Osteoblast (primary cell): ENCODE data around the gene MCCC1. TPM values are rescaled to one million over a fixed set of nuclear protein-coding genes. Genes with fewer than 3 reads are reported as not detected.

Source experiments
- DNase-seq: peaks from one replicate; pipeline ENCODE4 v3.0.0; 2011; ENCODE audit warnings: low spot score, mixed read lengths; ENCODE audit not compliant: insufficient read length; ENCODE audit errors: missing footprints
- H2AFZ ChIP-seq: 2 replicates; pipeline ENCODE4 v1.6.0; 2011; ENCODE audit warnings: mild to moderate bottlenecking, low read length
- H3K27ac ChIP-seq: 2 replicates; pipeline ENCODE4 v1.5.1; 2011; ENCODE audit warnings: mild to moderate bottlenecking, low read depth, low read length, moderate library complexity
- H3K27me3 ChIP-seq: 2 replicates; pipeline ENCODE4 v1.6.0; 2012; ENCODE audit warnings: mild to moderate bottlenecking, control low read depth, inconsistent platforms, low read length, moderate library complexity; ENCODE audit not compliant: insufficient read depth
- H3K36me3 ChIP-seq: 2 replicates; pipeline ENCODE4 v1.5.1; 2011; ENCODE audit warnings: mild to moderate bottlenecking, low read length, control low read depth, moderate library complexity; ENCODE audit not compliant: insufficient read depth
- H3K4me1 ChIP-seq: 2 replicates; pipeline ENCODE4 v1.5.1; 2011; ENCODE audit warnings: mild to moderate bottlenecking, low read length, control low read depth, moderate library complexity; ENCODE audit not compliant: insufficient read depth
- H3K4me2 ChIP-seq: 2 replicates; pipeline ENCODE4 v1.6.0; 2011; ENCODE audit warnings: mild to moderate bottlenecking, low read length; ENCODE audit not compliant: insufficient read depth
- H3K4me3 ChIP-seq: fragments of 200-600 bp; sonication (generic); 3 replicates; pipeline ENCODE4 v1.5.1; 2012; ENCODE audit warnings: mild to moderate bottlenecking, low read length, inconsistent platforms; ENCODE audit not compliant: insufficient read depth
- H3K79me2 ChIP-seq: 2 replicates; pipeline ENCODE4 v1.6.0; 2012; ENCODE audit warnings: mild to moderate bottlenecking, low read length, control low read depth, inconsistent platforms; ENCODE audit not compliant: insufficient read depth
- H3K9me3 ChIP-seq: 2 replicates; pipeline ENCODE4 v1.5.1; 2011; ENCODE audit warnings: low read depth, low read length, control low read depth
- H4K20me1 ChIP-seq: 2 replicates; pipeline ENCODE4 v1.6.0; 2012; ENCODE audit warnings: mild to moderate bottlenecking, low read length, control low read depth; ENCODE audit not compliant: insufficient read depth
- CTCF ChIP-seq: IDR thresholded peaks from 2 replicates; pipeline ENCODE4 v1.5.1; 2011; ENCODE audit warnings: mild to moderate bottlenecking, low read depth, low read length, moderate library complexity; ENCODE audit errors: extremely low read depth
- total RNA-seq: library from RNA; depleted of rRNA; stranded (reverse); fragments of >200 nt; gene quantifications from 2 replicates; pipeline ENCODE4 v1.2.3, GENCODE V29; 2012

The MCCC1 gene
- total RNA-seq, 1 donor = 20.6 TPM

DNA sequence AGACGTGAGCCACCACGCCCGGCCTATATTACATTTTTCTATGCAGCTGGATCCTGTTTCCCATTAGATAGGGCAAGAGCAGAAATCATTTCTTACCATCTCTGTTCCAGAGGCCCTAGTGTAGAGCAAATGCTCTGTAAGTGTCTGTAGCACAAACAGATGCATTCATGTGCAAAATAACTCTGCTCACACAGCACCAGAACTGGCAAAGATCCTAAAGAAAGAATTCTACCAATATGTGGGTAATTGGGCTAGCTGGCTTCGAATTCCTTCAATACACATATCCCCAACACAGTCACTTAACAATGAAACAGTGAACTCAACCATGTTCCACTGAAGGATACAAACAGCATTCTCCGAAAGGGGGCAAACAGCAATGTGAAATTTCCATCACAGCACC, 86.2 kb downstream of the MCCC1 start:
- H3K79me2 ChIP-seq = no peaks in the 10 kb centered on the region
- H3K9me3 ChIP-seq = no peaks in the 10 kb centered on the region
- peaks cover 3% of the 10 kb centered on the region for H3K4me1 ChIP-seq
- no peak for TF ChIP-seq CTCF
- H3K27ac ChIP-seq = no peak overlapping the region
- H3K4me2 ChIP-seq = no peak overlapping the region
- DNase-seq = no peak
- H3K36me3 ChIP-seq = peaks cover 4% of the 10 kb centered on the region
- no peak overlapping the region for H2AFZ ChIP-seq
- no peak overlapping the region for H3K4me3 ChIP-seq
- no peaks in the 10 kb centered on the region for H3K27me3 ChIP-seq
- H4K20me1 ChIP-seq = no peaks in the 10 kb centered on the region

DNA sequence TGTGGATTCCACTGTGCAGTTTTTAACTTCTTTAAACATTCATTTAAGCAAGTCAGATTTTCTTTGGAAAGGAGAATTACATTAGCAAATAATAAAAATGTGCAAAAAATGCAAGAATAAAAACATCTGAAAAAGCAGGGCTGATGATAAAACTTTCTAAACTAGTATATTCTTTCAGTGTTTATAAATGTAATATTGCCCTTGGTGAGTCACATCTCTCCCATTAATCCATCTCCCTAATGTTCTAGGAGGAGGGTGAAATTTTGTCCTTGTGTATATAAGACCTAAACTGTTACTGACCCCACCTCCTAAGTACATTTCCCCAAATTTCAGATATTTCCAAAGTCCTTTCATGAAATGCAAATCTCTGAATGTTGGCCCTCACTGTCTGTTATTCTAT, 90.5 kb downstream of the MCCC1 start:
- no peak overlapping the region for H3K4me2 ChIP-seq
- no peak for TF ChIP-seq CTCF
- H3K27me3 ChIP-seq = no peaks in the 10 kb centered on the region
- H2AFZ ChIP-seq = no peak overlapping the region
- peaks cover 3% of the 10 kb centered on the region for H3K4me1 ChIP-seq
- no peaks in the 10 kb centered on the region for H4K20me1 ChIP-seq
- H3K36me3 ChIP-seq = no peaks in the 10 kb centered on the region
- no peak overlapping the region for H3K27ac ChIP-seq
- no peak overlapping the region for H3K4me3 ChIP-seq
- no peaks in the 10 kb centered on the region for H3K79me2 ChIP-seq
- no peak for DNase-seq
- H3K9me3 ChIP-seq = no peaks in the 10 kb centered on the region

DNA sequence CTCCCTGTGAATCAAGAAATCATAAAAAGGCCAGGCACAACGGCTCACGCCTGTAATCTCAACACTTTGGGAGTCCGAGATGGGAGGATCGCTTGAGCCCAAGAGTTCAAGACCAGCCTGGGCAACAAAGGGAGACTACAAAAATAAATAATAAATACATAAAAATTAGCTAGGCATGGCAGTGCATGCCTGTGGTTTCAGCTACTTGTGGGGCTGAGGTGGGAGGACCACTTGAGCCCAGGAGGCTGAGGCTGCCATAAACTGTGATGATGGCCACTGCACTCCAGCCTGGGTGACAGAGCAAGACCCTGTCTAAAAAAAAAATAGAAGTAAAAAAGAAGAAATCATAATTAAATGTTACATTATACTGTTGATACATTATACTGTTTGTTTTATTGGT, 91.0 kb downstream of the MCCC1 start:
- no peak for TF ChIP-seq CTCF
- Histone ChIP-seq H3K9me3 (no peaks in the 10 kb centered on the region), H2AFZ (no peak overlapping the region), H3K27ac (no peak overlapping the region), H3K4me2 (no peak overlapping the region), H3K4me3 (no peak overlapping the region), H3K79me2 (no peaks in the 10 kb centered on the region), H3K36me3 (no peaks in the 10 kb centered on the region), H3K4me1 (peaks cover 3% of the 10 kb centered on the region), H3K27me3 (no peaks in the 10 kb centered on the region), H4K20me1 (no peaks in the 10 kb centered on the region)
- no peak for DNase-seq

DNA sequence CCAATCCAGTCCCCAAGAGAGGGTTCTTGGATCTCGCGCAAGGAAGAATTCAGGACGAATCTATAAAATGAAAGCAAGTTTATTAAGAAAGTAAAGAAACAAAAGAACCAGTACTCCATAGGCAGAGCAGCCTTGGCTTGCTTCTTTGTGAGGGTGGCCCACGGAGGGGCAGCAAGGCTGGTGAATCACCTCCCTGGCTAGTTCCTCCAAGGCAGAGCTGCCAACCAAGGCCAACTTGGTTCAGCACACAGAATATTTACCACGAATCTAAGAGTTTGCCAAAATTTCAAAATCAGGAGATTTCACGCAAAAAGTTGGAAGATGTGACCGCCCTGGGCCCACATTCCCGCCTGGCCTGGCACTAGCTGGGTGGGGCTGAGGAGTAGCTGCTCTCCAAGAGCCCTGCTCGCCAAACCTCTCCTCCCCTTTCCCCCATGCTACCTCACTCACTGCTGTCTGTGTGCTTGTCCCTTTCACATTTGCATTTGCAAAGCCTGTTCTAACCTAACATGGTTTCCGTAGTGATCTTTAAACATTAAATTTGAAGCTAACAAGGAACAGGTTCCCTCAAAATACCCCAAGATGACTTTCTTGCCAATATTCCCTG, 92.8 kb downstream of the MCCC1 start:
- TF ChIP-seq CTCF = no peak
- H3K9me3 ChIP-seq = no peaks in the 10 kb centered on the region
- no peak overlapping the region for H2AFZ ChIP-seq
- H3K4me2 ChIP-seq = no peak overlapping the region
- no peaks in the 10 kb centered on the region for H3K36me3 ChIP-seq
- peaks cover 3% of the 10 kb centered on the region for H3K4me1 ChIP-seq
- no peak overlapping the region for H3K4me3 ChIP-seq
- peak; percentile 11 for DNase-seq
- H3K27ac ChIP-seq = no peak overlapping the region
- H3K79me2 ChIP-seq = no peaks in the 10 kb centered on the region
- H4K20me1 ChIP-seq = no peaks in the 10 kb centered on the region
- H3K27me3 ChIP-seq = no peaks in the 10 kb centered on the region
